Stimulated activated CD4-positive, alpha-beta T cell treated with anti-CD3 and anti-CD28 coated beads, Interleukin-1b, Interleukin-23, amount 100 ng/mL, for 4 hours (primary cell): ENCODE measurements around the gene CACNA1C.
"Not testable (repeated sequence)": the region's sequence is repeated elsewhere in the genome, so short reads cannot be mapped to it uniquely, and the experiment has no call there.

ENCODE experiments used
- DNase-seq, 2 donors: peaks; one replicate each; pipeline ENCODE4 v3.0.0-alpha.2; 2020; ENCODE audit warnings: low read depth in 2 of 2

The CACNA1C gene

DNA sequence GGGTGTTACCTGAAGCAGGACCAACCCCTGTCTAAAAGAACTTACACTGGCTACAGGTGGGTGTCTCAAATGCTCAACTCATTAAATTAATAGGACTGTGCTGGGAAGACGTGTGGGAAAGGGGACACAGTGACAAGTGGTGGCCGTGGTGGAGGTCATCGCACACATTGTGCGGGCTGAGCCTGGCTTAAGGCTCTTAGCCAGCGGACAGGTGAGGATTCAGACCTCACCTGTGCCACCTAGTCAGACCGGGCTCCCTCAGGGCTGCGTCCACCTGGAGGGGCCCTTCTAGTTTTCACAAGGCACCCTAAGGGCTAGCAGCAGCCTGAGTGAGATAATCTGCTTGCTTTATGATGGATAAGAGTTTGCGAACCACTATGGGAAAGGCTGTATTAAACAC is 616.8 kb downstream of the CACNA1C start:
- DNase-seq = no peak

DNA sequence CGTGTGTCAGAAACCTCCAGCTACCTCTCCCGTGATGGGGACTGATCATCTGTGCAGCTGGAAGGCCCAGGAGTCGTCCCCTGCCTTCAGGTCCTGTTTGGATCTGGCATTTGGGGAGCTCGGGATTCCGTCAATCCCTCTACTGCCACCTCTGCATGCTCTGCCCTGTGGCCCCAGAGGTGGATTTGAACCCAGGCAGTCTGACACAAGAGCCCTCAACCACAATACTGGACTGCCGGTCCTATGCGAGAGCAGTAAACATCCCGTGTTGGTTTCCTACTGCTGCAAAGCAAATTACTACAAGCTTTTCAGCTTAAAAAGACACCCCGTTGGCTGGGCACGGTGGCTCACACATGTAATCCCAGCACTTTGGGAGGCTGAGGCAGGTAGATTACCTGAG is 620.1 kb downstream of the CACNA1C start:
- DNase-seq = no peak

DNA sequence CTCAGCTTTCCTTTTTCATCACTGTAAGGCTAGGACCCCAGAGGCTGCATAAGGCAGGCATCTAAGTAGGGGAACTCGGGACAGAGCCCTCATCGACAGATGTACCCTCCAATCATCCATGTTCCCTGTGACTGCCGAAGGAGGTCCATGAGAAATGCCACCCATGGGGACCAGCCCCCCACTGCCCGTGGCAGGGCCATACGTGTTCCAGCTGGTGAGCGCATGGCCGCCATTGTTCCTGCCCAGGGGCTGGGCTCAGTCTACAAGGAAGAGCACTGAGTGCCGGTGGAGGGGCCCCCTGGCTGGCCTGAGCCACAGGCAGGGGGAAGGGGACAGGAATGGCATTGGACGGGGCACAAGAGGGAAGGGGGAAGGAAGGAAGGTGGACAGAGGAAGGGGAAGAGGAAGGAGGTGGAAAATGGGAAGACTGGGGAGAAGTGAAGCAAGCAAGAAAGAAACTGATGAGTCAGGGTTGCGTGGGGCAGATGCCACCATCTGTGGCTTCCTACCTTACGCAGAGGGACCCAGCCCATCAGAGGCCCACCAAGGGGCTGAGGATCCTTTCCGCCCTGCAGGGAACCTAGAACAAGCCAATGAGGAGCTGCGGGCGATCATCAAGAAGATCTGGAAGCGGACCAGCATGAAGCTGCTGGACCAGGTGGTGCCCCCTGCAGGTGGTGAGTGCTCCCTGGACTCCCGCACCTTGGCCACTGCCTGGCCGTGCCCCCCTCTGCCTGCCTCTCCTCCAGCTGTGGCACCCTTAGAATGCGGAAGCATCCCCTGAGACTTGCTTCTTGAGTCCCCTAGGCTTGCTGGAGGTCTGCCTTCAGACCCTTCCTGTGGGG is 621.4 kb downstream of the CACNA1C start:
- DNase-seq = no peak

DNA sequence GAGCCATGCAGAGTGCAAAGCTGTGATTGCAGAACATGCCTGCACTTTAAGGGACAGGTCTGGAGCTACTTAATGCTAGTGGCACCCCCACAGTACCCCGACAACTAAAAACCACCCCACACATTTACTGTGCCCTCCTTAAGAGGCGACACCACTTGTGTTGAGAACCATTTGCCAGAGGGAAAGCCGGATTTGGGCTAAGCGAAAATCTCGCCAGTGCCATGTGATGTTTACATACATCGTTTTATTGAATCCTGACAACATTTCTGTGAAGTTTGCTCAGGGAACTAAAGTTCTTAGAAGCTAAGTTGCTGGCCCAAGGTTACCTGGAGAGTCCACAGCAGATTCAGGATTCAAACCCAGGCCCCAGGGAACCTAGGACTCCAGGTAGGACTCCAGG is 623.0 kb downstream of the CACNA1C start:
- no peak for DNase-seq

DNA sequence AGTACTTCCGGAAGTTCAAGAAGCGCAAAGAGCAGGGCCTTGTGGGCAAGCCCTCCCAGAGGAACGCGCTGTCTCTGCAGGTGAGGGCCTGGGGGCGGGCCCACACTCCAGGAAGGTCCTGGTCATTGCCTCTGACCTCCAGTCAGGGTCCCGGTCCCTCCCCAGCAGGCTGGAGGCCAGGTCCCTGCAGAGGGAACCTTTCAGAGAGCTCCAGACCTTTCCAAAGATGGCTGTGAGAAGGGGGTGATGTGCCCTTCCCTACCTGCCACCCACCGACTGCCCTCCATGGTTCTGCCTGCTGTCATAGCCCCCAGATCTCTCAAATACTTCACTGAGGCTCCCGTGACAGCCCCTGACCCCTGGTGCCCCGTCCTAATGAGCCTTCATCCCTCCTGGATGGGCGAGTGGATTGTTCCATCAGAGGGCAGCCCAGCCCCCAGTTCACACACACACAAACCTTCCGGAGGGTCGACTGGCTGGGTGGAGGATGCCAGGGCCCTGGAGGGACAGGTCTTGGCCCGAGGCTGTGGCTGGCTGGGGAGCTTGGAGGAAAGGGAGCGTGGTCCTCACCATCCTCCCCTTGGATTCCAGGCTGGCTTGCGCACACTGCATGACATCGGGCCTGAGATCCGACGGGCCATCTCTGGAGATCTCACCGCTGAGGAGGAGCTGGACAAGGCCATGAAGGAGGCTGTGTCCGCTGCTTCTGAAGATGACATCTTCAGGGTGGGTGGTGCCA is 624.5 kb downstream of the CACNA1C start:
- DNase-seq = no peak

DNA sequence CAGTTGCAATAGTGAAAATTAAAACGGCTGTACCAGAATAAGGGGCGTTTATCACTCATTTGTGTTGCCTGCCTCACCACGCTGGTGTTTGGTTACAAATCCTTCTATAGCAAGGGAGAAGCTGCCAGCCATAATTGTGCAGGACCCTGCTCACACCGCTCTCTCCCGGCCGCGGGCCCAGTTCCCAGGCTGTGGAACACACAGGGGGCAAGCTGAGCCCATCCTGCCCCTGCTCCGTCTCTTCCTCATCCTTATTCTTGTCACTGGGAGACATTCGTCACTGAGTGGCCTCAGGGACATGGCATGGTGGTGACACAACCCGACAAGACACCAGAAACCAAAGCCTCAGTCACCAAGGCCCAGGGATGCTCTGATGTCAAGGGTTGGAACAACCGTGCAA is 625.6 kb downstream of the CACNA1C start:
- DNase-seq = no peak

DNA sequence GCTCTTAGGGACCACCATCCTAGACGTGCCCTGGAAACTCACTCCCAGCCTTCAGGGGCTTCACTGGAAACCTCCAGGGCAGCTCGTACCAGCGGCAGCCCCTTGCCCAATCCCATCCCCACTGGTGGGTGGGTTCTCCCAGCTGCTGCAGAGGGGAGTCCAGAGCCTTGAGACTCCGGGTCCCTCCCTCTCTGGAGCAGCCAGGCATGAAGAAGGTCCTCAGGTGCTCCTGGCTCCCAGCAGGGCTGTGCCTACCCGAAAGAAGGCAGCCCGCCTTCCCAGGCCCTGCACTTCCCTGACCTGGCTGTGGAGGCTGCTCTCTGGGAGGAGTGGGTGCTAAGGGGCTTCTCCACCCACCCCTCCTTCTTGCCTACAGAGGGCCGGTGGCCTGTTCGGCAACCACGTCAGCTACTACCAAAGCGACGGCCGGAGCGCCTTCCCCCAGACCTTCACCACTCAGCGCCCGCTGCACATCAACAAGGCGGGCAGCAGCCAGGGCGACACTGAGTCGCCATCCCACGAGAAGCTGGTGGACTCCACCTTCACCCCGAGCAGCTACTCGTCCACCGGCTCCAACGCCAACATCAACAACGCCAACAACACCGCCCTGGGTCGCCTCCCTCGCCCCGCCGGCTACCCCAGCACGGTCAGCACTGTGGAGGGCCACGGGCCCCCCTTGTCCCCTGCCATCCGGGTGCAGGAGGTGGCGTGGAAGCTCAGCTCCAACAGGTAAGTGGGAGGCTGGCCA is 626.5 kb downstream of the CACNA1C start:
- no peak for DNase-seq

DNA sequence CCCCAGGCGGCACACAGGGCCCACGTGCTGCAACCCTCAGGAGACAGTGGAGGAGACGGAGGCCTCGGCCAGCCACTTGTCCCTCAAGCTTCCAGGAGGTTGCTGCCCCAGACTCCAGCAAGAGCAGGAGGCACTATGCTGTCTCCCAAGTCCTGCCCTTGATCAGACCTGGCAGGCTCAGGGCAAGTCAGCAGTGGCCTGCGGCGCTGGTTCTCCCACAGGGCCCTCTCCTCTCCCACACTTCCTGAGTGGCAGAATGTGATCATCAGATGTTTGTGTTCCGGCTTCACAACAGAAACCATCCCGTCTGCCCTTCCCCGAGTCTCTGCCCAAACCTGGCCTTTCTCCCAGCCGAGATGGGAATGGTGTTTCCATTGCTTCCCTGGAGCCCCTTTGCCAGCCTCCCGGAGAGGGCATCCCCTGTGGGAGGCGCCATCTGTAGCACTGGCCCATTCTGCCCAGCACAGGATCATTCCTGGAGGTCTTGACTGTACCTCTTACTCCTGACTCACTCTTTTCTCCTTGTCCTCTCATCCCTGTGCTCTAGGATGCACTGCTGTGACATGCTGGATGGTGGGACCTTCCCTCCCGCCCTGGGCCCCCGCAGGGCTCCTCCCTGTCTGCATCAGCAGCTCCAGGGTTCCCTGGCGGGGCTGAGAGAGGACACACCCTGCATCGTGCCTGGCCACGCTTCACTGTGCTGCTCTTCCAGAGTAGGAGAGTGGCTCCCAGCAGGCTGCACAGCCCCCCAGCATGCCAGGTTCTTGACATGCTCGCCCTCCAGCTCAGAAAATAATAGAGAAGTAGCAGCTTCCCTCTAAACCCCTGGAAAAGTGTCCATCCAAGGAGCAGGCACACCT is 627.3 kb downstream of the CACNA1C start:
- DNase-seq = no peak

DNA sequence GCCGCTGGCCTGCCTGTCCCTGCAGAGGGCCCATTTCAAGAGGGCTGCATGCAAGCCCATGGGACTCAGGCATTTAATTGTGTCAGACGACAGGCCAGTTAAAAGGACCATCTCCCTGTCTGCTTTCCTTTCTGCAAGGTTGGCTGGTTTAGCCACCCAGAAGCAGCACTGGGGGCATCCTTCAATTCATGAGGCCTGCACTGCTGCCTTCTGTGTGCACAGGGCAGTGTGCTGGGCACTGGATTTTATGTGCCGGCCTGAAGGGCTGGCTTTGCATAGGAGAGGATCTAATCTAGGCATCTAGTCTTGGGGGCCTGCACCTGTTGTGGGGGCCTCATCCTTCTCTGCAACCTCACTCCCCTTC is 627.9 kb downstream of the CACNA1C start:
- DNase-seq = no peak

DNA sequence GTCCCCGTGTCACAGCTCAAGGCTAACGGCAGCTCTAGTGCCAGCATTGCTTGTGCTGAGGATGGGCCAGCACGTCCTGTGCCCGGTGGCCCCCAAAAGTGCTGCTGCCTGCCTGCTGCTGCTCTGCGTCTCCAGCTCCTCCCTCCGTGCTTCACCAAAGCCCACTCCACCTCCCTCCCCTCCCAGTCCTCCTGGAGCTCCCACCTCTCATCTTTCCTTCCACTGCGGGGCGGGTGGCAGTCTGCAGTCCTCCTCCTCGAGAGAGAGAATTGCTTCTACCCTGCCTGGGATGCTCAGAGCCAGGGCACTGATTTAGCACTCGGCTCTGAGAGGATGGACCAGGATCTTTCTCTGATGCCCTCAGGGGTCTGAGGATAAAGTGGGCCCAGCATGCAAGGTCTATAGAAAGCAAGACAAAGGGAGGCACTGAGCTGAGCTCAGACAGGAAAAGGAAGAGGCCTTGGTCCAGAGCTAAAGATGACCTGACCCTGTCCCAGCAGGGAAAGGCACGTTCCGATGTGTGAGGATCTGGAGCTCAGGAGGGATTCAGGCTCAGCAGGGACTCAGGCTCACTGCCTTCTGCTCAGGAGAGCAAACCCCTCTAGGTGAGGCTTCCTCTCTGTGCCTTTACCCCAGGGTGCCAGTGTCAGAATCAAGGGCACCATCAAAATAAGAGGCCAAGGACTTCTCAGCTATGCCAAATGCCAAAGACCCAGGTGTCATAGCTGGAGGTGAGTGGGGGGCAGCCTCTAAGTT is 628.8 kb downstream of the CACNA1C start:
- DNase-seq = no peak

DNA sequence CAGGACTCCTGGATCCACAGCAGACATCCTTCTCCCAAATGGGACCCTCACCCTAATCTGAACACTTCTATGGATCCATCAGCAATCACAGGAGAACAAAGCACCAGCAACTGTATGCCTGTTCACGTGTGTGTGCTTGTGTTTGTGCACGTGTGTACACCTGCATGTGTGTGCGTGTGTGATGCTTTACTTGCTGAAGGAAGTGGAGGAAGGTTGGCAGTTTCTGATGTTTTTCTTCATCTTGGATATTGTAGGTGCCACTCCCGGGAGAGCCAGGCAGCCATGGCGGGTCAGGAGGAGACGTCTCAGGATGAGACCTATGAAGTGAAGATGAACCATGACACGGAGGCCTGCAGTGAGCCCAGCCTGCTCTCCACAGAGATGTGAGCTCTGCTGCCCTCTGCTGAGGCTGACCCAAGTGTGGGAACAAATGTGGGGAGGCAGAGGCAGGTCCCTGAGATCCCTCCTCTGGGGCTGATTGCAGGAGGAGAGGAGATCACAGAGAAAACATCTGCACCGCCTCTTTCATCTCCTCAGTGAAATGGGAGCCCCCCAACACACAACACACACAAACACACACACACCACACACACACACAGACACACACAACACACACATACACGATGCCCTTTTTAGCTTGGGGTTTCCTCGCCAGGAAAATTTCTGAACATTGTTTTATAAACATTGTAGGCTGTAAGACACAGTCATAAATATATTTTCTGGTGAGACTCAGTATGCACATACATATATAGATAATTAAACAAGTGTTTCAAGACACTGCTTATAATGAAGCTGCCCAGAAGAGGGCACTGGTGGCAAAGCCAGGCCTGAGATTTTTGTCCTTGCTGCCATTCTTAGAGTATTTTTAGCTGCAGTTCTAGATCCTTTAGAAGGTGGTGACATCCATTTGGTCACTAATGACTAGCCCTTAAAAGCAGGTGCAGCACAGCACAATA is 629.8 kb downstream of the CACNA1C start:
- DNase-seq = no peak

DNA sequence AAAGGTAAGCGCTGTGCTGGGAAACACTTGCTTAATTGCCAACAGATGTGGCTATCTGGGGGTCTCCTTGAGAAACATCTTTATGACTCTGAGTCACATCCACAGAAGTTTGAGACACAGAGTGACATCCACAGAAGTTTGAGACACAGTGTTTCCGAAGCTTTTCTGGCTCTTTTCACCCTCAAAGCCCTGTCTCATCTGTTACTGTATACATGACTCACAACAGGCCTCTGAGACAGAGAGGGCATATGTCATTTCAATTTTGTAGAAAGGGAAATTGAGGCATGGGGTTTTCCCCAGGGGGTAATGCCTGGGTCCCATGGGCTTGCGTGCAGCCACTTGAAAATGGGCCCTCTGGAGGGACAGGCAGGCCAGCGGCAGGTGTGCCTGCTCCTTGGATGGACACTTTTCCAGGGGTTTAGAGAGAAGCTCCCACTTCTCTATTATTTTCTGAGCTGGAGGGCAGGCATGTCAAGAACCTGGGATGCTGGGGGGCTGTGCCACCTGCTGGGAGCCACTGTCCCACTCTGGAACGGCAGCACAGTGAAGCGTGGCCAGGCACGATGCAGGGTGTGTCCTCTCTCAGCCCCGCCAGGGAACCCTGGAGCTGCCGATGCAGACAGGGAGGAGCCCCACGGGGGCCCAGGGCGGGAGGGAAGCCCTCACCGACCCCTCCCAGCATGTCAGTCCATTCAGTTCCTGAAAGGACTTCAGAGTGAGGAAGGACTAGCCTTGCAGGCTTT is 630.7 kb downstream of the CACNA1C start:
- no peak for DNase-seq

DNA sequence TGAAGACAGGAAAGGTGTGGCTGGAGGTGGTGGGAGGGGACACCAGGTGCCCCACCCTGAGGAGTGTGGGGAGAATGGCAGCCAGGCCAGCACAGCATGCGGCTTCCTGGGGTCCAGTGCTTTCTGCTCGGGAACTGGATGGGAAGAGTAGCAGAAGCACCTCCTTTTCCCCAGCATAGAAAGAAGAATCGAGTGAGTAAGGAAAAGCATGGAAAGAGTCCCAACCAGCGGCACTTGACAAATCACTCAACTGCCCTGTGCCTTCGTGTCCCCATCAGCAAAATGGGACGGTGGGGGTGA is 631.2 kb downstream of the CACNA1C start:
- DNase-seq = not testable (repeated sequence)

DNA sequence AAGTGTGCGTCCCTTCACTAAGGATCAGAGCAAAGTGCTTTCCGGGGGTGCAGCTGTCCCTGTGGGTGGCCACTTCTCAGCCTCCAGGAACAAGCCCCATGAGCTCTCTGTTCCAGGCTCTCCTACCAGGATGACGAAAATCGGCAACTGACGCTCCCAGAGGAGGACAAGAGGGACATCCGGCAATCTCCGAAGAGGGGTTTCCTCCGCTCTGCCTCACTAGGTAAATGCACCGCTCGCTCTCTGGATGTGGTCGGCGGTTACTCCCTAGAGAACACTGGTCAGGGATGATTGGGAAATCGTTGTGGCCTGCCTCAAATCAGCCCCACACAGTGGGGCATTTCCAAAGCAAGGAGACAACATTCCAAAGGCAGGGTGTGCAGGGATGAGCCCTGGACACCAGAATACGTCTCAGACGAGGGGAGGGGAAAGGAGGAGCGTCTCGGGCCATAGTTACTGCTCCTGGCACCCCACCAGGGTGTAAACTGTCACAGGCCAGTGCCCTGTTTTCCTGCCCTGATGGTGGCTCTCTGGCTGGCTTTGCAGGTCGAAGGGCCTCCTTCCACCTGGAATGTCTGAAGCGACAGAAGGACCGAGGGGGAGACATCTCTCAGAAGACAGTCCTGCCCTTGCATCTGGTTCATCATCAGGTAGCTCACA is 633.0 kb downstream of the CACNA1C start:
- DNase-seq = not testable (repeated sequence)

DNA sequence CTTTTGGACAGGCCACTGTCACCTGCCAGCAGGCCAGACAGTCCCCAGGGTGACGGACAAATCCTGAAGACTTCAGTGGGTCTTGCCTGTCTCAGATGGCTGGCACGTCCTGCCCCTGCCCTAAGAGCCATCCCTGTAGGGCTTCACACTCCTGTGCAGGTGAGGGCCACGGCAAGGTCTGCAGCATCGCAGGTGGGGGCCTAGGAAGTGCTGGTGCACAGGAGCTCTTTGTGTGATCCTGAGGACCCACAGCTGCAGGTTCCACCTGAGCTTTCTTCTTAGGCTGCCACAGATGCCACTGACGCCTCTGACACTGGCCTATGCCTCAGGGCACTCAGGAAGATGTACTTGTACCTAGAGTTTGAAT is 633.5 kb downstream of the CACNA1C start:
- no peak for DNase-seq

DNA sequence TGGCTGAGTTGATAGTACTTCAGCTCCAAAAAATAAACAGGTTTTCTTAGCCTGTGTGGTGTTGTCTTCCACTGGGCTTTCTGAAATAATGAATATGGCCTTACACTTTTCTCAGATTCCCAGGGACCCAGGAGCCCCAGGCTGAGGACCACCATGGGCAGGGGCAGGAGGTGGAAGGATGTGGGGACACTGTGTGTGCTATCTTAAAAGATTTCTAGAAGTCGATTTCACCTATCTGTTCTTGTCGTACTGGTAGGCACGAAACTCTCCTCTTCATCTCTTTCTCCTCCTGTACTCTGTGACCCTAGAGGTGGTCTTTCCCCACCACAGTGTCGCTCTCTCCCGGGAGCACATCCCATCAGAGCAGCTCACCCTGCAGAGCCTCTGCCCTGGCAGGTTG is 634.3 kb downstream of the CACNA1C start:
- no peak for DNase-seq

DNA sequence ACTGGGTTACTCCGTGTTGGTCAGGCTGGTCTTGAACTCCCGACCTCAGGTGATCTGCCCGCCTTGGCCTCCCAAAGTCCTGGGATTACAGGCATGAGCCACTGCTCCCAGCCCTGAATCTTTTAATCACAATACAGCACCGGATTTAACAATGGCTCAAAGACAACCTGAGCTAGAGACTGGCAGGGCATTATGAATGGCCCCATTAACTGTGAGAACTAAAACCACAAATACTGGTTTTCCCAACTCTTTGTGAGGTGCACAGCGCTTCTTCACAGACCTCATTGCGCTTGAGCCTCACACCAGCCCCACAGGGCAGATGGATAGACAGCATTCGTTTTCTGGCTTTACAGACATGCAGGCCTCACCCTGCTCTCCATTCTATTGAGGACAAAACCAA is 634.9 kb downstream of the CACNA1C start:
- DNase-seq = no peak

DNA sequence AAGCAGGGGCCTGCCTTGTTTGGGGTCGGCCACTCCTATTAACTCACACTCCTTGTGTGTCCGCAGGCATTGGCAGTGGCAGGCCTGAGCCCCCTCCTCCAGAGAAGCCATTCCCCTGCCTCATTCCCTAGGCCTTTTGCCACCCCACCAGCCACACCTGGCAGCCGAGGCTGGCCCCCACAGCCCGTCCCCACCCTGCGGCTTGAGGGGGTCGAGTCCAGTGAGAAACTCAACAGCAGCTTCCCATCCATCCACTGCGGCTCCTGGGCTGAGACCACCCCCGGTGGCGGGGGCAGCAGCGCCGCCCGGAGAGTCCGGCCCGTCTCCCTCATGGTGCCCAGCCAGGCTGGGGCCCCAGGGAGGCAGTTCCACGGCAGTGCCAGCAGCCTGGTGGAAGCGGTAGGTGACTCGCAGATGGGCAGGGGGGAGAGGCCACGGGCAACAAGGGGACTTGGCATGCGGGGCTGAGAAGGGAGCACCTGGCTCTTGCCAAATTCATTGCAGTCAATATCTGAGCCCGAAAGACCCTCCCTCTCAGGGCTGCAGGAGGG is 635.7 kb downstream of the CACNA1C start:
- no peak for DNase-seq
